Astrocyte of the hippocampus (primary cell): ENCODE data around the gene MAP3K9.

Experiments
- DNase-seq: peaks from one replicate; pipeline ENCODE4 v3.0.0; 2011; ENCODE audit warnings: low read depth, low spot score

MAP3K9 gene

GRCh38 chr14:70821584-70822529 lies 12.5 kb upstream of the MAP3K9 start:
- DNase-seq: peak; percentile 71

- no peak for DNase-seq
Measured at GRCh38 chr14:70816525-70816924, 7.2 kb upstream of the MAP3K9 start.

DNA sequence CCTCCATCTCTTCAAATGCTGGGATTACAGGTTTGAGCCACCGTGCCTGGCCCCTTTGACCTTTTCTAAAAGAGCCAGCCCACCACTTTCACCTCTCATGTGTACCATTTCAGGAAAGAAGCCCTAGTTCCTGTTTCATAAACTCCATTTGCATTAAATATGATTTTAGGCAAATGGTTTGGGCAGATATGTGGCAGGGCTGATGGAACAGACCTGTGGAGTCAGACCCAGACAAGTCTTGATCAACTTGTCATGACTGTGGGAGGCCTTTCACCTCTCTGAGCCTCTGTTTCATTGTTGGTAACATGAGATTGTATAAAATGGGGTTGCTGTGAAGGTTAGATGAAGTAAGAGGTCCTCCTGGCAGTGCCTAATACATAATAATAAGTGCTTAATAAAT lies 5.2 kb upstream of the MAP3K9 start:
- no peak for DNase-seq

DNA sequence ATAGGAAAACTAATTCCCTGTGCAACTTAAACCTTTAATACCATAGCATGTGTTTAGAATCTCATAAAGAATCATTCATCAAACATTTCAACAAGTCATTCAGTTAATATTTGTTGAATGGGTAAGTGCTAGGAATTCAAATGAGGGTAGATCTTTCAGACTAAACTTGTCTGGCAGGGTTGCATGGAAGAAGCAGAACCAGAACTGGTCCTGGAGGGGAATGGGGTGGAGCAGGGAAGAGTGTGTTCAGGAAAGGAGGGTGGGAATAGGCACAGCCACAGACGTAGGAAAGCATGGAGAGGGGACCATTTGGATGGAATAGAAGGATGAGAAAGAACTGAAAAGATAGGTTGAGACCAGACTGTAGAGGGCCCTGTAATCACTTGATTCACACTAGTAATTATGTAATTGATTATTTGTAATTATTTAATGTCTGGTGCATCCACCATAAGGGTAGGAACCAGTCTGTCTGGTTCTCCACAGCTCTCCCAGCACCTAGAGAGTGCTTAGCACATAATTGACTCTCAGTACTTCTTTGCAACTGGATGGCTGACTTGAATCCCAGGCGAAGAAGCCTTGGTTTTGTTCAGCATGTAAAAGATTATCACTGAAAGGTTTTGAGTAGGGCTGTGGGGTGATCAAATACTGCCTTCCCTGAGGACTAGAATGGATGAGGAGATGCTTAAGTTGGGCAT lies 3.0 kb upstream of the MAP3K9 start:
- no peak for DNase-seq

DNA sequence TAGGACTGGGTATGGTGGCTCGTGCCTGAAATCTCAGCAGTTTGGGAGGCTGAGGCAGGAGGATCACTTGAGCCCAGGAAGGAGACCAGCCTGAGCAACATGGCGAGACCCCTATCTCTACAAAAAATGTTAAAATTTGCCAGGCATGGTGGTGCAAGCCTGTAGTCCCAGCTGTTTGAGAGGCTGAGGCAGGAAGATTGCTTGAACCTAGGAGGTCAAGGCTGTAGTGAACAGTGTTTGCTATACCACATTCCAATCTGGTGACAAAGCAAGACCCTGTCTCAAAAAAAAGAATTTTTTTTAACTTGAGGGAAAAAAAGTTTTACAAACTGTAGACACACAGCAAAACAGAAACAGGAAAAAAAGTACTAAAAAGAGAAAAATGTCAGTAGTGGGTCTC lies 2.3 kb upstream of the MAP3K9 start:
- DNase-seq: peak; percentile 25

GRCh38 chr14:70811050-70811449 lies 1.7 kb upstream of the MAP3K9 start:
- DNase-seq: no peak

- DNase-seq: no peak
Measured at GRCh38 chr14:70810621-70811020, 1.3 kb upstream of the MAP3K9 start.

DNA sequence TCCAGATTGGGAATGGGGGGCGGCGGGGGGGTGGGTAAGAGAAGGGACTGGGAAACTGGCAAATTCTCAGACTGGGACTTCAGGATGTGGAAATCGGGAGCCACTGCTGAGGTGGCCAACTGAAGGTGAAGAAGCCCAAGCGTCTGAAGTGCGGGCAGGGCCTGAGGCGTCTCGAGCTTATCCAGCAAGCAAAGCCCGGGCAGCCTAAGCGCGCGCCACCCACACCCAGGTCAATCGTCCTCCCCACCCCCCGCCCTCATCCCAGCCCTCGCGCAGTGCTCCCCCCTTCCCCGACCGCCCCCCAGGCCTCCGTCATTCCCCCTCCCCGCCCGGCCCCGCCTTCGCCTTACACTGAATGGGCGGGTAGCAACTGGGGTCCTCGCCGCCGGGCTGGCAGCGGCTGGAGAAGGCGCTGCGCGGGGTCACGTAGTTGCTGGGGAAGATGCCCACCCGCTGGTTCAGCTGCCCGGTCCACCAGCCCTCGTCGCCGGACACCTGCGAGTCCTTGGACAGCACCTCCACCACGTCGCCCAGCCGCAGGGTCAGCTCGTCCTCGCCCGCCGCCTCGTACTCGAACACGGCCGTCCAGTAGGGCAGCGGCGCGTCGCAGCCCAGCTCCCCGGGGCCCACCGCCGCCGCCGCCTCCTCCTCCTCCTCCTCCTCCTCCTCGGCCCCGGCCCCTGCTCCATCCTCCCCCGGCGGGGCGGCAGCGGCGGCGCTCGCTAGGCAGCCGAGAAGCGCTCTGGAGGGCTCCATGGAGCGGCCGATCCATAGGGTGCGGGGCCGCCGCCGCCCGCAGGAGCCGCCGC lies 693 bp downstream of the MAP3K9 start:
- DNase-seq: peak; percentile 60

DNA sequence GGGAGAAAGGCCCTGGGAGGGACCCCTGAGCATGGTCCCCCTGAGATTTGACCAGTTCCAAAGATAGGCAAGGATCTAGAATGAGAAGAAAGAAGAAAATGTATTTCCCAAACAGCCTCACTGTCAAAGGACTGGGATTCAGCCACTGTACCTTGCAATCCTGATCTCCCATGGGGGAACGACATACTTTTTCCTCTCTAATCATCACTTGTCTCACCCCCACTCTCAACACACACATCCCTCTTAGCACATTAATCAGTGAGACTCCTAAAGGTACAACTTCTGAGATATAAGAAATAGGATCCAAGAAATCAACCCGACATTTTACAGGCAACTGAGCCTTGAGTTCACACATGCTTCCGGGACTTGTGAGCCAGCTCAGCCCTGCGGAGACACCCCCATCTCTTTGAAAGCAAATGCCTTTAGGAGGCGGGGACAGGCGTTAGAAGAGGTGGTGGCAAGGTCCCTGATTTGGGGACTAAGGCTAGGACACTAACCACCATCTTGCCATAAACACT lies 1.4 kb downstream of the MAP3K9 start:
- peak; percentile 60 for DNase-seq

- peak; percentile 39 for DNase-seq
Measured at GRCh38 chr14:70804556-70805162, 4.7 kb downstream of the MAP3K9 start.

- DNase-seq: no peak
Measured at GRCh38 chr14:70803321-70804310, 5.7 kb downstream of the MAP3K9 start.

DNA sequence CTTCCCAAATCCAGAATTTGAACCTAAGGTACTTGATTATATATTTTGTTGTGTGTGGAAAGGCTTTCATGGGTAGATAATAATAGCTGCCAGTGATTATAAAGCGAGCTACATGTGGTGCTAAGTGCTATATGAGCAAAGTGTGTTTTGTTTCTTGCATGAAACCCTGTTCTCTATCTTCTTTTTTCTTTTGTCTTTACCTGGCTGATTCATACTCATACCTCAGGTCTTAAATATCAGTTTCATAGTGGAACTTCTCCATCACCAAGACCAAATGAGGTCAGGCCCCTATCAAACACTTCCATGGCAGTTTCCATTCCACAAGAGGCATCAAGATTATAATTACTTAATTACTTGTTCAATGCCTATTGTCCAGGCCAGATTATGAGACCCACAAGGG lies 6.9 kb downstream of the MAP3K9 start:
- DNase-seq: no peak

DNA sequence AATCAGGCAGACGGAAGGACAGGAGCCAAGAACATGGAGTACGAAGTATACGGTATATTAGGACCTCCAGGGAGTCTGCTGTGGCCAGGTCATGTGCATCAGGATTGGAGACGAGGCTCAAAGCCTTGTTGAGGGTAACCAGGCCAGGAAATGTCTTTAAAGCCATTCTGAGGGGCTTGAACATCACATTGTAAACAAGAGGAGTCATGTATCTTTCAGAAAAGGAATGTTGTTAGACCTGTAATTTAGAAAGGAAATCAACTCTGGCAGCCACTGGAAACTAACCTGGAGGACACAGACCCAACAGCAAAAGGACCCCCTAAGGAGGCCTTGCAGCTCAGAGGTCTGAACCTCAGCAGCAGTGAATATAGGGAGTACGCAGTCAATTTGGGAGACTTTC lies 7.5 kb downstream of the MAP3K9 start:
- no peak for DNase-seq

- no peak for DNase-seq
Measured at GRCh38 chr14:70796551-70796950, 12.8 kb downstream of the MAP3K9 start.

- no peak for DNase-seq
Measured at GRCh38 chr14:70794294-70794693, 15.0 kb downstream of the MAP3K9 start.

DNA sequence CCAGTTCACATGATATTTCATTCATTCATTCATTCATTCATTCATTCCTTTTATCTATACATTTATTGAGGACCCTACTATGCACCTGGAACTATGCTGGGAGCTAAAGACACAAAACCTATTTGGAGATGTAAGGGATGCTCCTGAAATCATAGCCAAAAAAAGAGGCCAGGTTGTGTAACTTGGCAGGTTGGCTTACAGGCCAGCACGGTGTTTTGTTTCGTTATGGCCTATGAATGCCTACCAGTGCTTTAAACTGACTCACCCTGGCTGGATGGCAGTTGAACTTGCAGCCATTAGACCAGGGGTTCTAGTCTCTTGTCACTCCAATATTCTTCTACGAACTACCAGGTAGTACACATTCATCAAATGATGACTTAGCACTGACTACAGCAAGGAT lies 15.7 kb downstream of the MAP3K9 start:
- no peak for DNase-seq

- no peak for DNase-seq
Measured at GRCh38 chr14:70792939-70793338, 16.4 kb downstream of the MAP3K9 start.

DNA sequence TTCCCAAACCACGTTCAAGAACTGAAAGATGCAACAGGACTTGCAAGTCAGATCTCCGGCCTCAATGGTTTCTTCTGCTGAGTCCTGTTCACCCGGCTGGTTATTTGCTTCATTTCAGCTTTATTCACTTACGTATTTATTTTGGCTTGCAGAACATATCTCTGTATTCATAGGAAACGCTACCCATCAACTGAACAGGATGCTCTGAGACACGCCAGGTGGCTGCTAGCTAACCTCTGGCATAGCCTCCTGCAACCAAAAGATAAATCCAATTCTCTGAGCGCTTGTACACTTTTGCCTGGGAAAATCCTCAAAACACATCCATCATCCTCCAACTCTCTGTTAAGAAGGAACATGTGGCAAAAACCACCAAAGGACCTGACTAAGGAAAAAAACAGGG lies 17.3 kb downstream of the MAP3K9 start:
- no peak for DNase-seq

DNA sequence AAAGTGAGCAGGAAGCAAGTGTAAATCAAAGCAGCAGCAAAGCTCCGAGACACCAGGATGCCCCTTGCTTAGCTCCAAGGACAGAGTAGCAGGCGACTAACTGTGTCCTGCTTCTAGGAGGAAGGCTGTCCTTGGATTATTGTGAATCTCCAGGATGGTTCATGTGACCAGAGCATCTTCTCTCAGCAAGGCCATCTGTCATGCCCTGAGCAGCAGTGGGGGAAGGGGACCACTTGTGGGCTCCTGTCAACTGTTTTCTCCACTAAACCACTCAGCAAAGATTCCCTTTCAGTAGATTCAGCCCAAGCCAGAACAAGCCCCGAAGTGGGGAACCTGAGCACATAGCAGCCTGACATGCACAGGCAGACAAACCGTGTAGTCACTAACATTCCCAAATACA lies 19.4 kb downstream of the MAP3K9 start:
- no peak for DNase-seq

- peak; percentile 57 for DNase-seq
Measured at GRCh38 chr14:70789361-70789760, 20.0 kb downstream of the MAP3K9 start.
